ENCODE measurements around the gene RBM20.

Gene RBM20

DNA sequence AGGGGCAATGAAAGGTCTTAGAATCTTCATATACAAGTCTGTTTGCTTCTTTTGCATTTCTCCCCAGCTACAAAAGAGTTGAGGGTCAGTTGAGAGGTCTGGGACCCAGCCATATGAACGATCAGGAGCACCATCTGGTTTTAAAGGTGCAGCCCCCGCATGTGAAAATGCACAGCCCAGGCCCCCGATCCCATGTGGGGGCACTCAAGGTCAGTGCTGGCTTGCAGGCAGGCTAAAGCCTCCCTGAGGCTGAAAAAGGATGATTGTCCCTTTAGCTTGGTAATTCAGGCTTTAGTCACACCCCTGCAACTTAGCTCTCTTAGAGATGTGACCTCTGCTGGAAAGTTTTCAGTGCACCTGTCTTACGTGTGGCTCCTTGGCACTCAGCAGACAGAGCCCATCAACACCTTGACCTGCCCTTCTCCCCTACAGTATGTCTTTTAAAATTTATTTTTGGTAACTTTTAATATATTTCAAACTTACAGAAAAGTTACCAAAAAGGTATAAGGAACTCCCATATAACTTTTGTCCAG lies 147.5 kb downstream of the RBM20 start:
- no peak for DNase-seq

DNA sequence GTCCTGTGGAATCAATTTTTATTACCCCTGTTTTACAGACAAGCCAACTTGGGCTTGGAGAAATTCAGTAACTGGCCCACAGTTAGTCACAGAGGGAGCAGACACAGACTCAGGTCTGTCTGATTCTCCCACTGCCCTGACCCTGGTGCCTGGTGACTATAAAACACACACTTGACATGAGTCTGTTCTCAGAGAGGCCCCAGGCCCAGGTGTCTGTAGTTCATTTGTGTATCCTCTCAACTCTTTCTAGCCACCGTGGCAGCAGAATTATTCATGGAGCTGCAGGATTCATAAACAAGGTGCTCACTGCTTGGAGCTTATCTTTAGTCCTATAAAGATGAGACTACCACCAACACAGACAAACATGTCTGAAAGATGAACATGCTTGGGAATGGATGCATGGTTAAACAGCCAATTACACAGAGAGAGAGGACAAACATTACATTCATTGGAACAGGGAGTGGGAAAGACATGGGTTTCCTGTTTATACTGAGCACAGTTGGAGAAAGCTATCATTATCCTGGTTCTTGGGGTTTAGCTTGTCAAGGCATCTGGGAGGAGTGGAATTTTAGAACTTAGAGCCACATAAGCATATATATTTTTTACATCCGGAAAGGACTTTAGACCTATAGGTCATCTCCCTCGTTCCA lies 148.5 kb downstream of the RBM20 start:
- DNase-seq = no peak

DNA sequence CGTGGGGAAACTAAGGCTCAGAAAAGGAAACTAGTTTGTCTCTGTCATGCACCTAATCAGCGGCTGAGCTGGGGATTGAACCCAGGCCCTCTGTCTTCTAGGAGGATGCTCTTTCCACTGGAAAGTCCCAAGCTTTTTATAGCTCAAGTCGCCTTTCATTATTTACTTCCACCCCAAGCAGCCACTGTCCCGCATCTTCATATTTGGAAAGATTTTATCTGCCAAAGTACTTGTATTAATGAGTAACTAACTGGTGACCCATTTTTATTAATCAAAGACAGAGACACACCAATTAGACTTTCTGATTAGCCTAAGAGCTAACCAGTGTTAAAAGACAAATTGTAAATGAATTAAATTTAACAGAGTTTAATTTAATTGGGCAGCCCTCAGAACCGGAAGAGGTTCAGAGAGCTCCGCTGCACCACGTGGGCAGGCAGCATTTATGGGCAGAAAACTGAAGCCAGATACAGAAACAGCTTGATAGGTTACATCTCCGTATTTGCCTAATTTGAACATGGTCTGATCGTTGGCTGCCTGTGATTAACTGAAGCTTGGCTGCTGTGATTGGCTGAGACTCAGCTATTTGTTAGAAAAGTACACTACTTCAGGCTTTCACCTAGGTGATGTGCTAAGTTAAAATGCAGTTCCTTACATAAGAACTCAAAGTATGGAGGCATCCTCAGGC lies 149.1 kb downstream of the RBM20 start:
- no peak for DNase-seq

DNA sequence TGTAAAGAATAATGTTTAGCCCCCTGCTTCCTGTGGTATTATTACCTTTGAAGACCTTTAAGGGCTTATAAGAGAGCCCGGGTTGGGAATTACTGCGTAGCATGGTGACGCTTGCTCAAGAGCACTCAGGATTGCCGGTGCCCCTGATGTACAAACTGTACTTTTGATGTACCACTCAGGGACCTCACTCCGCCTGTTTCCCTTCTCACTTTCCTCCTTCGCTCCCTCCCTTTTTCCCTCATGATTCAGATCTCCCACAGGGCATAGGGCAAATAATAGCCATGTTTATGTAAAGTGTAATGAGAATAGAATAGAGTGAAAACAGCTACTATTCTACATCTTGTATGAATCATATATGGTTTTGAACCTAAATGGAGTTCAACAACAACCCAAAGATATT lies 149.8 kb downstream of the RBM20 start:
- no peak for DNase-seq

DNA sequence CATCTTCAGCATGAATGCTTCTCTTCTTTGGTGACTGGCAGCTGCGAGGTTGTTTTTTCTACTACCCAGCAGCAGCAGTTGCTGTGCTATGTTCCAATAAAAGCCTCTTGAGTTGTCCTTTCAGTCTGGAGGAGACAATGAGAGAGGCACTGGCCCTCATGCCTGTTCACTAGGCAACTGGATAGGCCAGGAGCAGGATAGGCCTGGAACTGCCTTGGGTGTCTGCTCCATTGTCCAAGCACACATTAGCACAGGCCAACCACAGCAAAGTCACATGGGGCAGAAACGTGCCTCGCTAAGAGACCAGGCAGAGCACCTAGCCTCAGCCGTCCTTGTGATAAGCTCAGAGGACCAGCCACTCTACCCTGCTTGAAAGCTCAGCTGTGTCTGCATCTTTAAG lies 150.7 kb downstream of the RBM20 start:
- no peak for DNase-seq

DNA sequence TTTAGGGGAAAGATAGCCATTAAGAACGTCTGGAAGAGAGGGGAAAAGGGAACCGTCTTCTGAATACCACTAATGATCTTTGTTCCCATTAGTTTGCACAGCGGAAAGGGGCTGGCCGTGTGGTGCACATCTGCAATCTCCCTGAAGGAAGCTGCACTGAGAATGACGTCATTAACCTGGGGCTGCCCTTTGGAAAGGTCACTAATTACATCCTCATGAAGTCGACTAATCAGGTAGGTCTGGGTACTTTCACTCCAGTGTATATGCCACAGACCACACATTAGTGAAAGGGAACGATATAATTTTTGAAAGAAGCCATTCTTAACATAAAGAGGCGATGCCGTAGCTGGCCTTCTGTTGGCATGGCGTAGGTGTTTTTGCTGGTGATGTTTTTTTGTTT lies 153.3 kb downstream of the RBM20 start:
- DNase-seq = no peak

DNA sequence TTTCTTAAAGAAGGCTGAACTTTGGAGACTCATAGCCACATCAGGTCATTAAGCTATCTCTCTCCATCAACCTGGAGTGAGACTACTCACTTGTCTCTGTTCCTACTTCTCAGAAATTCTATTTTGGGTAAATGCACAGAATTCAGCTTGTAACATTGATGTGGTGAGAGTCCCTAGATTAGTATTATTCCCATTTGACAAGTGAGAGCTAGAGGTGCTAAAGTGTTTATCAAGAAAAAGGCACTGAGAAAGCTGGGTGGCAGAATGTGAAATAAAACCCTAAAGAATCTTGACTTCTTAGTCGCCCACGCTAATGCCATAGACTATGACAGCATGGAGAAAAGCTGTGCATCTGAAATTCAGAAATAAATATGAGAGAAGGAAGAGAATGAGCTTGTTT lies 154.2 kb downstream of the RBM20 start:
- no peak for DNase-seq

DNA sequence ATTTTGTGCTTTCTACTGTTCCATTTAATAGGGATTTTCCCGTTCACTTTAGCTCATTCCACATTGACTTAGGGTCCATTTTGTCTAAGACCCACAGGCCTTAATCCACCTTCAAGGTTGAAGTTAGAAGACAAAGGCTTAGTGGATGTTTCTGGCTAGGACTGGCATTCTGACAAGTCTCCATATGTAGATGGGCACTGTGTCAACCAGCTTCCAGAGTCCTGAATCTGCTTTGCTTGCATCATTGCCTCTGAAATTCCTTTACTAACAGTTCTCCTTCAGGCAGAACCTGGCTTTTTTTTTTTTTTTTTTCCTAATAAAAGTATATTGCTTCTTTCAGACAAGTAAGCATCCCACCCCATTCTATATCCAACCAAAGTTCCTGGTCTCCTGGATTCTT lies 158.0 kb downstream of the RBM20 start:
- DNase-seq = no peak

DNA sequence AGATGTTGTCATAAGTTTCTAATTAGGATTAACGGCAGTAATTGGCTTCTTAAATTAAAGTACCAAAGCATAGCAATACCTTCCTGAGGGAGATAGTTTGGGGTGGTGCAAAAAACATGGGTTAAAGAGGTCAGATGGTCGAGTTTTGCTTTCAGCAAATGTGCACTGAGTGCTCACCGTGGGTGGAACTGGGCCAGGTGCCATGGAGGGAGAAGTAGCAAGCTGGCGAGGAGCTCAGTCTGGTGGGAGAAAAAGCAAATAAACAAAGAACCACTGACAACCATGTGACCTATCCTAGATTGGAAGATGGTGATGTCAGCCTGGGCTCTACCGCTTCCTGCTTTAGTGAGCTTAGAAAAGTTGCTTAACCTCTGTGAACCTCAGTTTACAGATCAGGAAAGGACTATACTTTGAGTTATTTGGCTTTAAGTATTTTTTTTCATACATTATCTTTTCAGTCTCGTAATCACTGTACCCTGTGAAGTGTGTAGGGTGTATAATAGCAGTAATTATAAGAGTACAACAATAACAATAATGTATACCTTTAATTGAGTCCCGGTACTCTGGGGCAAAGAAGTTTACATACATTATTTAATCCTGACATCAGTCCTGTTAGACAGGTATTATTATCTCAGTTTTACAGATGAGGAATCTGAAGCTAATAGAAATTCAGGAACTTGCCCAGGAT lies 158.6 kb downstream of the RBM20 start:
- DNase-seq = peak; percentile 60

DNA sequence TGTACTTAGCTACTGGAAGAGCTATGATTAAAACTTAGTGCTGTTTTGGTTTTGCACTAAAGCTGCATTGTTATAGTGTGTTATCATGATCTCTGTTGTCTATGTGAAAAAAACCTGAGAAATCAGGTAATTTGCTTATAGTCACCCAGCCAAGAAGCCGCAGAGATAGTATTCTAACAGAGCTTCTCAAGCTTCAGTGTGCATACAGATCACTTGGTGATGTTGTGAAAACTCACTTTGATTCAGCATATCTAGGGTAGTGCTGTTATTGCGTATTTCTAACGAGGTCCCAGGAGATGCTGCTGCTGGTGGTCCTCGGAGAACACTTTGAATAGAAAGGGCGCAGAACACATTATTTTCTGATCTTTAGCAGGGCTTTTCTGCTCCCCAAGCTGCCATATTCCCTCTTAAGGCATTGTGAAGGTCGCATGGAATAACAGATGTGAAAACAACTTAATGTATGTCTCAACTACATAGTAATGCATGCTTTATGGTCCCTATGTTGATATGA lies 159.2 kb downstream of the RBM20 start:
- DNase-seq = no peak

DNA sequence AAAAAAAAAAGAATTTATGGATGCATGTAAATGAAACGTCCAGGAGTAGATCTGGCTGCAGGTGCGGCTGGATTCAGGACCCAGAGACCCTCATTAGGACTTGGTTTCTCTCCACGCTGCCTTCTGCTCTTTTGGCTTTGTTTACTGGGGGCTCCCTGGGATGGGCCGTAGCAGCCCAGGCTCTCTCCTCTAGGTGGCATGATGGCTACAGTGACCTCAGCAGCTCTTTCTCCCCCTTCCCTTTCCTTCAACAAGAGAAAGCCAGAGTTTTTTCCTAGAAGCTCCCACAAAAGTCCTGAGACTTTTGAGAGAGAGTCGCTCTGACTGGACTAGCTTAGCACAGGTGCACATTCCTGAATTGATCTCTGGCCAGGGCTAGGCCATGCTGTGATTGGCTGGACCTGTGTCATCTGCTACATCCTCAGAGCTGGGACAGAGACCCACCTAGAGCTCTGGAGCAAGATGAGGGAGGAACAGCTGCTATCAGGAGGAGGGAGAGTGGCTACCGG lies 159.7 kb downstream of the RBM20 start:
- peak; percentile 79 for DNase-seq

DNA sequence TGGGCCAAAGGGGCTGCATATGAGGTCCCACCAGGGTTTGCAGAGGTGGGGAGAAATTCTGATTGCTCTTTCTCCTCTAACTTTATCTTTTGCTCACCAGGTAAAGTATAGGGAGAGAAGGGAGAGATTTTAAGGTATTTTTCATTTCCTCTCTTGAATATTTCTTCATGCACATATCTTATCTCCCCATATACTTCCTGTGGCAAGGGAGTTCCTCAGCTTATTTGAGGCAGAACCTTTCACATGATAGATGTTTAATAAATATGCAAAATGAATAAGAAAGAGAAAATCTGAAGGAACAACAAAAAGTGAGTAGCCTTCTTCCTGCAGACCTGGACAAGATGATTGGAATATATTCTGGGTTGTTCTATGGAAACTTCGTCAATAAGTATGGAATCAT lies 160.2 kb downstream of the RBM20 start:
- peak; percentile 29 for DNase-seq

DNA sequence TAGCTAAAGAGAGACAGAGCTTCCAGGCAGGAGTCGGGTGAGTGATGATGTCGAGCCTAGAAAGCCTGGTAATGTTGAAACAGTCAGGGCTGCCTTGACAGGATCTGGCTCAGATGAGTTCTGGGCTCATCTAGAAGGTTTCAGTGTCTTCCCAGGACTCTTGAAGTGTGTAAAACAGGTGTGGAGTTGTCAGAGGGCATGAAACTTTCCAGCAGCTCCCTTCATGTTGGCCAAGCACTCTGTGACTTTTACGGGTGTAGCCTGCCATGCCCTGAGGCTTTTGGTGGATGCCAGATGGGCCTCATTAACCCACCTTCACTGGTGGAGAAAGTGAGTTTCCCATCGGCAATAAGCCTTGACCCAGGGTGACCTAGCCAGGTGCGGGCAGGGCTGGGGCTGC lies 161.2 kb downstream of the RBM20 start:
- DNase-seq = no peak

DNA sequence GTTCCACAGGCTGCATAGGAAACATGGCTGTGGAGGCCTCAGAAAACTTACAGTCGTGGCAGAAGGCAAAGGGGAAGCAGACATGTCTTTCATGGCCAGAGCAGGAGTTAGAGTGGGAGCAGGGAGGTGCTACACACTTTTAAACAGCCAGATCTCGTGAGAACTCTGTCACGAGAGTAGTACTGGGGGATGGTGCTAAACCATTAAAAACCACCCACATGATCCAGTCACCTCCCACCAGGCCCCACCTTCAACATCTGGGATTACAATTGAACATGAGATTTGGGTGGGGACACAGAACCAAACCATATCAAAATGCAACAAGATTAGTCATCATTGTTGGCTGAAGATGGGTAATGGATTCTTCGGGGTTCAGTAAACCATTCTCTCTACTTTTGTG lies 162.2 kb downstream of the RBM20 start:
- peak; percentile 28 for DNase-seq

DNA sequence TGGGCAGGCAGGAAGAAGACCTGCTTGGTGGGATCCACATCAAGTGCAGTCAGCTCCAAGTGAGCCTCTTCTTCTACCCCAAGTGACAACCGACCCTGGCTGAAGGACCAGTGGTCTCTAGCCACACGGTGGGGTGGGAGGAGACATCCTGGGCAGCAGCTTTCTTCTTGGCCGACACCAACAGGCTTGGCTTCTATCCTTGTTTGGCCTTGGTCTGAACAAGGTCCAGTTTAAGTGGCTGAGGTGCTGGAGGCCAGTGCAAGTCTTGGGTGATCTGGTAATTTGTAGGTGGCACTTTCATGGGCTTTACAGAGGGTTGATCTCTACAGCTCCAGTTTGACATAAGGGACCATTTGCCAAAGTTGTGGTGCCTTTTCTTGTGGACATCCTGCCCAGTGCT lies 164.0 kb downstream of the RBM20 start:
- no peak for DNase-seq

DNA sequence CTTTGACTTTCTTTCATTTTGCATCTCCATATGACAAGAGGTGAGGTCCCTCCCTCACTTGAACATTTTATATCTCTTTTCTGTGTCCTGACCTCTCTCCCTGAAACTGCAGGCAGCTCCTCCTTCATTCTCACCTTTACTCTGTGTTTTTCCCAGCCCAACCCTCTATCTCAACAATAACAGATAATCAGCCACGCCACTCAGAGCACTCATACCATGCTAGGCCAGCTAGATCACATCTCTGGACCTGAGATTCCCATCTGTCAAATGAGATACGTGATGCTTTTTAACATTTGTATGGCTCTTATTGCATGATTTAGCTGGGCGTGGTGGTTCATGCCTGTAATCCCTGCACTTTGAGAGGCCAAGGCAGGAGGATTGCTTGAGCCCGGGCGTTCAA lies 164.5 kb downstream of the RBM20 start:
- no peak for DNase-seq

DNA sequence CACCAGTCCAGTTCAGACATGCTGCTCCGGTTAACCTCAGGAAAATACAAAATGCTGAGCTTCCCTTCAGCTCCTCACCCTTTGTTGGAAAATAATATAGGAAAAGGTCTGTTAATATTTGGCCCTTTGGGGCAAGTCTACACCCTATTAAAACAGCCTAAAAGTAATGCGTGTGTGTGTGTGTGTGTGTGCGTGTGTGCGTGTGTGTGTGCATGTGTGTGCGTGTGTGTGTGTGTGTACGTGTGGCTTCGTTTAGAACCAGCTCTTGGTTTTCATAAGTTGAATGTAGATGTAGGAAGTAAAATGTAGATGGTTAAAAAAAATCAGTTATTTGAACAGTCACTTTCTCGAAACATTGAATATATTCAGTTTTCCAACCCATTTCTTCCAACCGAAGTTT lies 166.5 kb downstream of the RBM20 start:
- DNase-seq = no peak

DNA sequence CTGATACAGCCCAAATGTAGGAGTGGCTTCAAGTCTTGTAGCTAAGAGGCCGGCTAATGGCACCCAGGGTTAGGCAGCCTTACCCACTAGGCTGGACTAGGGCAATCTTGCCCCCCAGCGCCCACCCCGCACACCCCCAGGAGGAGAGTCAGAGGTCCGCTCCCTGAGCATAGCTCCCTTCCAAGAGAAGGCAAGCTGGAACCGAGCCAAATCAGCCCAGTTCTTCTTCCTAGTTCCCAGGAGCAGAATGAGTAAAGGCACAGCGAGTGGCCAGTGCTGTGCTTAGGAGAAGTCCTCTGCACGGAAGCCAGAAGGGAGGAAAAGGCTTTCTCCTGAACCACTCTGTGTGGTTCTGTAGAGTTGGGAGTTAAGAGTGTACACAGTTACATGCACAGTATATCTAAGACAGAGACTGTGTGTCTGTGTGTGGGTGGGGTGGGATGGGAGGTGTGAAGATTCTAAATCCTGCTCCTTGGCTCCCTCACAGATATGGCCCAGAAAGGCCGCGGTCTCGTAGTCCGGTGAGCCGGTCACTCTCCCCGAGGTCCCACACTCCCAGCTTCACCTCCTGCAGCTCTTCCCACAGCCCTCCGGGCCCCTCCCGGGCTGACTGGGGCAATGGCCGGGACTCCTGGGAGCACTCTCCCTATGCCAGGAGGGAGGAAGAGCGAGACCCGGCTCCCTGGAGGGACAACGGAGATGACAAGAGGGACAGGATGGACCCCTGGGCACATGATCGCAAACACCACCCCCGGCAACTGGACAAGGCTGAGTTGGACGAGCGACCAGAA lies 167.8 kb downstream of the RBM20 start:
- no peak for DNase-seq

DNA sequence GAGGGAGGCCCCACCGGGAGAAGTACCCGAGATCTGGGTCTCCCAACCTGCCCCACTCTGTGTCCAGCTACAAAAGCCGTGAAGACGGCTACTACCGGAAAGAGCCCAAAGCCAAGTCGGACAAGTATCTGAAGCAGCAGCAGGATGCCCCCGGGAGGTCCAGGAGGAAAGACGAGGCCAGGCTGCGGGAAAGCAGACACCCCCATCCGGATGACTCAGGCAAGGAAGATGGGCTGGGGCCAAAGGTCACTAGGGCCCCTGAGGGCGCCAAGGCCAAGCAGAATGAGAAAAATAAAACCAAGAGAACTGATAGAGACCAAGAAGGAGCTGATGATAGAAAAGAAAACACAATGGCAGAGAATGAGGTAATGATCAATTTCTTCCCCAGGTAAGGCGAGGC lies 168.4 kb downstream of the RBM20 start:
- no peak for DNase-seq

DNA sequence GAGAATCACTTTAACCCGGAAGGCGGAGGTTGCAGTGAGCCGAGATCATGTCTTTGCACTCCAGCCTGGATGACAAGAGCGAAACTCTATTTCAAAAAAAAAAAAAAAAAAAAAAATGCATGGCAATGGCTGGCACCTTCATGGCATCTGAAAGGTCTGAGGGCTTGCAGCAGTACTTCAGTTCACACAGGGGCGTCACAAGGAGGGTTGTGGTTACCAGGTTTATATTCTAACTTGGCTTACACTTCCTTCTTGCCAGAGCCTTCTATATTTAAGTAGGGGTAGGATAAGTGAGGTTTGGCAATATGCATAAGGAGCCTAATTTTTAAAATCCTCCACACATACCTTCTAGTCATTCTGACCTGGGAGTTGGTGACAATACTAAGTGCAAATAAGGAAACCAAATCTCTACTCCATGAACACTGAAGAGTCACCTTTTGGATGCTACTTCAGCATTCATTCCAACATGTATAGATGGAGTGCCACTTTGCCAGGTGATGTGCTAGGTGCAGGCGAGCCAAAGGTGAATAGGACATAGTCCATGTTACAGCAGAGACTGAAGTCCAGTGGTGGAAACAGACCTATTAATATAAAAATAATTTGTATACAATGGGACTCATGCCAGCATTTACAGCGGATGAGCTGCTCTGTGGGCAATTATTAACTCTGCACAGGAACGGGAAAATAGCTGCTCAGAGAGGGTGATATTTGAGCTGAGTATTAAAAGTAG lies 169.8 kb downstream of the RBM20 start:
- no peak for DNase-seq

DNA sequence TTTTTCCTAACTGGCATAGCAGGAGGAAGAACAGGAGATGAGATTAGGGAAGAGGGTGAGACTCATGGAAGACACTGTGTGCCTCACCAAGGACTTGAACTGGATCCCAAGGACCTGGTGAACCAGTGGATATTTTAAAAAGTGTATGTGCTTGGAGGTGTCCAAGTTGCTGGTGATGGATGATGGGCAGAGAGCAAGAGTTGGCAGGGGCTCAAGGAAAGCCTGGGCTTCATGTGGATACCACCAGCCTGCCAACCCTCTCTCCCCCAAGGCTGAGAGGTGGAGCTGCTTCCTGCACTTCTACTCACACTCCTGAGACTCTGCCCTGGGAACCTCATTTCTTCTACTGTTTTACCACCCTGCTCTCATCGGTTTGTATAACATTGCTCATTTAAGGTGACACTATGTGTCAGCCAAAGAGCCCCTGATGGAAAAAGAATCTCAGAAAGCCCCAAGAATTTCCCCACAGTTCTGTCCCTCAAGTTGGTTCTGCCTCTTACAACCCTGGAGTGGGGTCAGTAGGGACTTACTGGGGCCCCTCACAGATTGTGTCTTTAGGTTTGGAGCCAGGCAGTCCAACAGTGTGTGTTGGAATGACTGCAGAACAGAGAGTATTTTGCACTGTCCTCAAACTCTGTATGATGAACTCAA lies 171.3 kb downstream of the RBM20 start:
- DNase-seq = no peak

DNA sequence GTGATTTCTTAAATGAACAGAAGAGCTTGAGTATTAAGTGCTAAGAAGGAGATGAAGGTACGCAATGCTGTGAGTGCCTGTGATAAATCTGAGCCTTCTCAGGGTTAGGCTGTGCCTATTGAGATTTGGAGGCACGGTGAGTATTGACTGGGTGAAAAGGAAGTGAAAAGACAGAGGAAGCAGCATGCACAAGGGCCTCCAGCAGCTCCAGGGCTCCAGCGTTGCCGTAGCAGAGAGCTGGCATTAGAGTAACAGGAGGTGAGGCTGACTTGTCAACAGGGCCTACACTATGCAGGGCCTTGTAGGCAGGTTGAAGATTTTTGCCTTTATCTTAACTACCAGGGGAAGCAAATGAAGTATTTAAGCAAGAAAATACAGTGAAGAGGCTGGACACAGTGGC lies 173.5 kb downstream of the RBM20 start:
- DNase-seq = no peak

Measured in hematopoietic multipotent progenitor cell treated with erythropoietin and hydrocortisone succinate and interleukin-3 and kit ligand, for 6 days (in vitro differentiated cells).